SKM-1 (cell line): Measurements from ENCODE around the gene NUDT16L1.

Experiments
- DNase-seq: peaks from one replicate; lab custom pipeline; 2025; ENCODE audit not compliant: unreplicated experiment; lab: John Stamatoyannopoulos, UW

NUDT16L1 gene

GRCh38 chr16:4663777-4664465 lies 29.4 kb upstream of the NUDT16L1 start:
- peak; percentile 89 for DNase-seq

GRCh38 chr16:4664538-4665418 lies 28.6 kb upstream of the NUDT16L1 start:
- DNase-seq: peak; percentile 40

GRCh38 chr16:4666537-4667202 lies 26.7 kb upstream of the NUDT16L1 start:
- DNase-seq: no peak

GRCh38 chr16:4667203-4667963 lies 26.0 kb upstream of the NUDT16L1 start:
- DNase-seq: no peak

- DNase-seq: no peak
These were observed 24.9 kb upstream of the NUDT16L1 start for GRCh38 chr16:4668313-4668960.

- DNase-seq: no peak
These were observed 19.8 kb upstream of the NUDT16L1 start for GRCh38 chr16:4673387-4674046.

- DNase-seq: no peak
These were observed 18.3 kb upstream of the NUDT16L1 start for GRCh38 chr16:4674926-4675530.

- peak; percentile 31 for DNase-seq
These were observed 17.2 kb upstream of the NUDT16L1 start for GRCh38 chr16:4675864-4676786.

- no peak for DNase-seq
These were observed 16.5 kb upstream of the NUDT16L1 start for GRCh38 chr16:4676831-4677230.

- DNase-seq: no peak
These were observed 16.0 kb upstream of the NUDT16L1 start for GRCh38 chr16:4677390-4677789.

- DNase-seq: no peak
These were observed 15.4 kb upstream of the NUDT16L1 start for GRCh38 chr16:4677994-4678393.

- DNase-seq: no peak
These were observed 14.8 kb upstream of the NUDT16L1 start for GRCh38 chr16:4678596-4678995.

GRCh38 chr16:4679156-4679849 lies 14.1 kb upstream of the NUDT16L1 start:
- DNase-seq: no peak

- peak; percentile 89 for DNase-seq
These were observed 13.3 kb upstream of the NUDT16L1 start for GRCh38 chr16:4679850-4680636.

- DNase-seq: no peak
These were observed 12.5 kb upstream of the NUDT16L1 start for GRCh38 chr16:4680673-4681470.

- no peak for DNase-seq
These were observed 11.8 kb upstream of the NUDT16L1 start for GRCh38 chr16:4681471-4682083.
